DMS79 (cell line): ENCODE data around the gene CYP8B1.

Experiments
- DNase-seq: peaks from one replicate; lab custom pipeline; 2025; lab: John Stamatoyannopoulos, UW

The CYP8B1 gene

GRCh38 chr3:42875325-42876151 lies at the start of gene CYP8B1:
Gene CYP8B1 (minus strand): TSS chr3:42875879. CDS start chr3:42875816, 63 bp downstream.
- no peak for DNase-seq

GRCh38 chr3:42923606-42924005 lies 47.9 kb upstream of the CYP8B1 start:
- DNase-seq, result no peak

DNA sequence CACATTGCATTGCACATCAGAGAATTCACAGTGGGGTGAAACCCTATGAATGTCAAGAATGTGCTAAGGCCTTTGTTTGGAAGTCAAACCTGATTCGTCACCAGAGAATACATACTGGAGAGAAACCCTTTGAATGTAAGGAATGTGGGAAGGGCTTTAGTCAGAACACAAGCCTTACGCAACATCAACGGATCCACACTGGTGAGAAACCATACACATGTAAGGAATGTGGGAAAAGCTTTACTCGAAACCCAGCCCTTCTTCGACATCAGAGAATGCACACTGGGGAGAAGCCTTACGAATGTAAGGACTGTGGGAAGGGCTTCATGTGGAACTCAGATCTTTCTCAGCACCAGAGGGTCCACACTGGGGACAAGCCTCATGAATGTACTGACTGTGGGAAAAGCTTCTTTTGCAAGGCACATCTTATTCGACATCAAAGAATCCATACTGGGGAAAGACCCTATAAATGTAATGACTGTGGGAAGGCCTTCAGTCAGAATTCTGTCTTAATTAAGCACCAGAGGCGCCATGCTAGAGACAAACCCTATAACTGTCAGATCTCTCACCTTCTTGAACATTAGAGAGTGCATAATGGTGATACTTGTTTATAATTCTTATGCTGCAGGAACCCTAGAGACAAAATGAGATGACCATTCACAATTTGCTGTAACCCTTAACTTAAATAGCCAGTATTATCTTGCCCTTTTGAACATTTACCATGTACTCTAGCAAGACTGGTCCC lies 39.3 kb upstream of the CYP8B1 start:
- DNase-seq, result no peak

DNA sequence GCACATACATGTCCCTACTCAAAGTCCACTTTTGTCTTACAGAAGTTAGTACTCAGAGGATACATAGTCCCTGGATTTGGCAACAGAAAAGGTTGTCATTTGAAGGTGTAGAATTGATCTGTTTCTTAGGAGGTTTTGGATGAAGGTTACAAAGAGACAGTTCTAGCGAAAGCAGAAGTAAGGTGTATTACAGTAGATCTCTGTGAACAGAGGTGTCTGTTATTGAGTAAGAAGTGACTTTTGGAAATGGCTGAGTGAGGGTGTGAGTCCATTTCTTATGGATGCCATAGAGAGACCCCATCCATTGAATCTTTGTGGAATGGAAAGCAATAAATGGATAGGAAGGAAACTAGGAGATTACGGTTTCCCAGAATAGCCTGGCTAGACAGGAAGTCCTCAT lies 35.9 kb upstream of the CYP8B1 start:
- DNase-seq, result no peak

DNA sequence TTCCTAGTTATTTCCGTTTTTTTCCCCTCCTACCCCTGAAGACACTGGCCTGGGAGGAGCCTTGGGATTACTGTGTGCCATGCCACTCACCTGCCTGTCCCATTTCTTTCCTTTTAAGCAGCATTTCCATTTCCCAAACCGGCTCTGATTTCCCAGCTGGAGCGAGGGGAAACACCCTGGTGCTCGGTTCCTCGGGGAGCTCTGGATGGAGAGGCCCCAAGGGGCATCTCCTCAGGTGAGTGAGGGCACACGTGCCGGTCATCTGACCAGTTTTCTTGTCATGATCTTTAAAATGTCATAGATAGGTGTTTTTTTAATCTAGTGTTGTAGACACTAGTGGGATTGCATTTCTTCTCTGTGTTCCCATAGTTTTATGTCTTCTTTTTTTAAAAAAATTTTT lies 33.0 kb upstream of the CYP8B1 start:
- no peak for DNase-seq

DNA sequence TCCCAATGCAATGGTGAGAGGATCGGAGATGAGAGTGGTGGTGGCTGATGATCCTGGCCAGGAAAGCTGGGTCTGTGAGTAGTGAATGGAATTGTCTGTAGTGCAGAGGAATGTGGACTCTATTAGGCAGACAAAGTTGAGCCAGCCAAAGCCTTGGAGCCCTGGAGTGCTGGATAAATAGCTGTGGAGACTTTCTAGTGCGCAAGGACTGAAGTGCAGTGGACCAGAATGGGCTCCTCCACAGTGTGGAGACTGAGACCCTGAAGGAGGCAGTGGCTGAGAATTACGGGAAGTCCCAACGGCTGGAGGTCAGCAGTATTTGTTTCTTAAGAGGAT lies 31.1 kb upstream of the CYP8B1 start:
- no peak for DNase-seq

- peak; percentile 10 for DNase-seq
Measured at GRCh38 chr3:42906070-42906847, 30.6 kb upstream of the CYP8B1 start, which contains the start of gene ZNF662. Gene ZNF662 (plus strand): TSS chr3:42906142. CDS start chr3:42908115, 1,973 bp downstream.

DNA sequence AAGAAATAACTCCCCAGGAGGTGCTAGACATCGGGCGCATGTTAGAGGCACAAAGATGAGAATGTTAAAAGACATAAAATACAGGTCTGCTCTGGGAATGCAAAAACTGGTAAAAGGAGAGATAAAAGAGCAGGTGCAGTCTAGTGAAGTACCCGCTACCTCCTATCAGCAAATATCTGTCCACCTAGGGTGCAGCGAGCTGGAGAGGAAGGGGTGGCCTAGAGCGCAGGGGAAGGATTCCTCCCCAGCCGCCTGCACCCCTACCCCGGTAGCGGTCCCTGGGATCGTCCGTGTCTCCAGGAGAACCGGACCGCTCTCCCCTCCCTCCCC lies 30.0 kb upstream of the CYP8B1 start:
- DNase-seq, result no peak

- DNase-seq, result no peak
Measured at GRCh38 chr3:42904076-42904475, 28.4 kb upstream of the CYP8B1 start.

DNA sequence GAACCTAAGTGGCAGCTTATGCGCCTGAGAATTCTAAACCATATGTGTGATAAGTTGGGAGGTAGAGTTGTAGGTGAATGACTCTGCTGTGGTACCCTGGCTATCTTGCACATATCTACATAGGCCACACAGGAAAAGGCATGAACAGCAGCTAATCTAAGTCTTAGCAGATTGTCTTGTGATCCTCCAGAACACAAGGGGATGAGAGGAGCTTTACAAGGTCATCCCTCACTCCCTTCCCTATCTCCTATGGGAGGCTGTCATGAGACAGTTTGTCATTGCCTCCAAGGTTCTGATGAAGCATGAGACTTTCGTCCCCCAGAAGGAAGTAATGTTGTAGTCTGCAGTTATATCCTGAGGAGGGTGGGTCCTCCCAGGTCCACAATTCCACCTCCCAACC lies 26.6 kb upstream of the CYP8B1 start:
- no peak for DNase-seq

GRCh38 chr3:42901073-42901415 lies 25.4 kb upstream of the CYP8B1 start:
- DNase-seq, result no peak

DNA sequence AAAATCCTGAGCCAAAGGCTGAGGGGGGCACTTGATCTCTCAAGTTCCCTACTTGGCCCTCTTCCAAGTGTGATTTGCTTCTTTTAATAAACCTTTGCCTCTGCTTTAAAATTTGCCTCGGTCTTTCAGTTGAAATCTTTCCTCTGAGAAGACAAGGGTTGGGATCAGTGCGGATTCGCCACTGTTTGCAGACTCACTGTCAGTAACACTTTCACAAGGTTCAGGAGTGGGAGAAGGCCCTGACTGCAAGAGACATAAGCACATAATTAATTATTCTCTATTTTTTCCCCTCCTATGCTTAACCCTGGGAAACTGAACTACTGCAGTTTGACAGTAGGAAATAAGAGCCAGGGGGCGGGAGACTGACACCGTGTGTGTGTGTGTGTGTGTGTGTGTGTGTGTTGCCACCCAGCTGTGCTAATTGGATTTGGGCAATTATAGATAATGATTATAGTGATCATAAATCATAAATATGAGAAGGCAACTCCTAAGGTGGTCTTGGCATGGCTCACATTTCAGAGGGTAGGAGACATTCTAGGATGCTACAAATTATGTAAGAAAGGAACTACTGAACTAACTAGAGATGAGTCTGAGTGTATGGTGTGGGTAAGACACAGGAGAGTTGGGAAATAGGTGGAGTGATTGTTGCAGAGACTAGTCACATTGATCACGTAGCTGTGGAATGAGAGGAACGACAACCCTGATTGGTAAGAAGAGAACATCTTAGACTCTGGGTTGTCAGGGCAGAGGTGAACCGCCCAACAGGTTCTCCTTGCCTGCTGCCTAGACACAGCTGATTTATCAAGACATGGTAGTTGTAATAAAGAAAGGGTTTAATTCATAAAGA lies 24.8 kb upstream of the CYP8B1 start:
- no peak for DNase-seq

DNA sequence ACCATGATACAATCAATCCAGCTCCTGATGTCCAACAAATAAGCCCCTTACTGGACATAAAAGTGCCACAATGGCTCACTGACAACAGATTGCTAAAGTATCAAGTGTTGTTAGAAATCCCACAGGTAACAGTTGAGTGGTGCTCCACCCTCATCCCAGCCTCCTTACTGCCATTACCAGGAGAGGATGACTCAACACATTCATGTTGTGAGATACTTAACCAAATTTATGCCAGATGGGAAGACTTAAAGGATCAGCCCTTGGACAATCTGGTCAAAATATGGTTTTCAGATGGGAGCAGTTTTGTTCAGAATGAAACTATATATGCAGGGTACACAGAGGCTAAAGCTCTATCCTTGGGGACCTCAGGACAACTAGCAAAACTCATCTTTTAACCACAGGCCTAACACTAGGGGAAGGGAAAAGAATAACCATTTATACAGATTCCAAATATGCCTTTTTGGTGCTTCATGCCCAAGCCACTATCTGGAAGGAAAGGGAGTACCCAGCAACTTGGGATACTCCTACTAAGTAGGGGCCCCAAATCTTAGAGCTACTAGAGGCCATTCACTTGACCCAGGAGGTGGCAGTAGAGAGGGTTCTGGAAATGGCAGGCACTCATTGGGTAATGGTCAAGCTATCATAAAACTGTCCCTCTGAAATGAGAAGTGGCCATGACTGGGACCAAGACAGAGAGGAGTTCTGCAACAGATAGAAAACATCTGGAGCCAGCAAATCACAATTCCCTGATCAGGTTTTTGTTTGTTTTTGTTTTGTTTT lies 23.4 kb upstream of the CYP8B1 start:
- no peak for DNase-seq

GRCh38 chr3:42895580-42895868 lies 19.8 kb upstream of the CYP8B1 start:
- no peak for DNase-seq

GRCh38 chr3:42894698-42895579 lies 19.3 kb upstream of the CYP8B1 start:
- DNase-seq, result no peak

DNA sequence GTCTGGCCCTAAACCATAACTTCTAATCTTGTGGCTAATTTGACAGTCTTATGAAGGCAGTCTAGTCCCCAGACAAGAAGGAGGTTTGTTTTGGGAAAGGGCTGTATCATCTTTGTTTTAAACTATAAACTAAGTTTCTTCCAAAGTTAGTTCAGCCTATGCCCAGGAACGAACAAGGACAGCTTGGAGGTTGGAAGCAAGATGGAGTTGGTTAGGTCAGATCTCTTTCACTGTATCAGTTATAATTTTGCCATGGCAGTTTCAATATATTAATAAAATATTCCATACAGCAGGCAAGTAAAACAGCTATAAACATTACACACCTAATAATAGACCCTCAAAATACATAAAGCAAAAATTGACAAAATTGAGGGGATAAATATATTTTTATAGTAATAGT lies 17.1 kb upstream of the CYP8B1 start:
- no peak for DNase-seq

DNA sequence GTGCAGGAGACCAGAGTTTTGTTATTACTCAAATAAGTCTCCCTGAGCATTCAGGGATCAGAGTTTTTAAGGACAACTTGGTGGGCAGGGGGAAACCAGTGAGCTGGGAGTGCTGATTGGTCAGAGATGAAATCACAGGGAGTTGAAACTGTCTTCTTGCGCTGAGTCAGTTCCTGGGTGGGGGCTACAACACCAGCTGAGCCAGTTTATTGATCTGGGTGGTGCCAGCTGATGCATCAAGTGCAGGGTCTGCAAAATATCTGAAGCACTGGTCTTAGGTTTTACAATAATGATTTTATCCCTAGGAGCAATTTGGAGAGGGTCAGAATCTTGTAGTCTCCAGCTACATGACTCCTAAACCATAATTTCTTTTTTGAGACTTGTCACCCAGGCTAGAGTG lies 16.5 kb upstream of the CYP8B1 start:
- no peak for DNase-seq

DNA sequence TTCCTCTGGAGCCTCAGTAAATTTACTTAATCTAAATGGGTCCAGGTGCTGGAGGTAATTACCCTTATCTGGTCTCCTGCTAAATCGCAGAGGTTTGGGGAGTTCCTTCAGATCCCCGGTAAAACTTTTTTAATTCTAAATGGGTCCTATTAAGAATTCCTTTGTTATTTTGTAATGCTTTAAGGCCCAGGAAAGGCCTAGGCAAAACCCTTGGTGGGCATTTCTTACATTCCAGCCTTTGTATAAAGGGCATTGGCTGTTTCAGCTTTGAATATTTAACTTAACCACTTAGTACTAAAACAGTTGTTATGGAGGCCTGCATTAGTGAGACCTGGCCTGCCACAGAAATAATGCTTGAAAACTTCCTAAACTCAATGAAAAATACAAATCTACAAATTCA lies 15.4 kb upstream of the CYP8B1 start:
- no peak for DNase-seq

DNA sequence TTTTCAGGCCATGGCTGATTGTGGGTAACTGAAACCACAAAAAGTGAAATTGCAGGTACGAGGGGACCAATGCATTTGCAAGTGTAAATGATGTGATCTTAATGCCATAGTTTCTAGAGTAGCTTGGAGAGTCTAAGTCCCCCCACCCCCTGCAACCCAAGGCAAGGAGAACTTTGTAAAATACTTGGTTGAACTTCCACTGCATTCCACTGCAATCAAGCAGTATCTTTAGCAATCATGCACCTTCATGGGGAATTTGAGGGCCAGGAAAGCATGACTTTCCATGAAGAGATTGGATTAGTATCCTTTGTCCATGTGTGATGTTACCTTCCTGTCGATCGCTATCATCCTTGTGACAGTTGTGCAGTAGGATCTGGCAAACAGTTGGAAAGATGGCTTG lies 11.4 kb upstream of the CYP8B1 start:
- no peak for DNase-seq

DNA sequence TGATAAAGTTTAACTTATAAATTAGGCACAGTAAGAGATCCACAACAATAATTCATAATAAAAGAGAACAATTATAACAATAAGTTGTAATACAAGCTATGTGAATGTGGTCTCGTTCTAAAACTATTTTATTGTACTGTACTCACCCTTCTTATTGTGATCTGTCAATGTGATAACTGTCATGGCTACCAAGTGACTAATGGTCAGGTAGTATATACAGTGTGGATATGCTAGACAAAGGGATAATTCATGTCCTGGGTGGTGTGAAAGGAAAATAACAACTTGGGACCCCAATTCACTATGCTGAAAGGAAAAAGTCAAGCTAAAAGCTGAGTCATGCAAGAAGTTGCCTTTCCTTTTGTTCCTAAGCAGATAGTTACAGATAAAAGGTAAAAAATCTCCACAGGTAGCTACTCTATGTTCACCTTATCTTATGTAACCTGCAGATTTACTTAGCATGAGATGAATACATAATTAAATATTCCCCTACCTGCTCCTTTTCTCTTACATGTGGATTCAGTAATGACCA lies 10.7 kb upstream of the CYP8B1 start:
- DNase-seq, result no peak
